OCI-LY1 (cell line): ENCODE data around the gene HNRNPAB.

Source experiments
- H2AFZ ChIP-seq: fragments of 200-600 bp; sonication (generic), shearing (Covaris generic); 2 replicates; pipeline ENCODE4 v1.6.0; 2014; ENCODE audit warnings: antibody characterized with exemption, mild to moderate bottlenecking, low read length
- H3F3A ChIP-seq: fragments of 200-600 bp; sonication (generic), shearing (Covaris generic); 2 replicates; pipeline ENCODE4 v1.6.0; 2014; ENCODE audit warnings: mild to moderate bottlenecking, antibody characterized with exemption, low read length, moderate library complexity; ENCODE audit not compliant: insufficient read depth
- H3K27ac ChIP-seq: fragments of 200-600 bp; sonication (generic); 2 replicates; pipeline ENCODE4 v1.5.1; 2014; ENCODE audit warnings: low read length, mixed run types, mild to moderate bottlenecking, low read depth; ENCODE audit not compliant: poor library complexity, severe bottlenecking
- H3K27me3 ChIP-seq: fragments of 200-600 bp; sonication (generic); 2 replicates; pipeline ENCODE4 v1.6.0; 2014; ENCODE audit warnings: antibody characterized with exemption, mild to moderate bottlenecking, low read length, moderate library complexity; ENCODE audit not compliant: insufficient read depth
- H3K36me3 ChIP-seq: fragments of 200-600 bp; sonication (generic); 2 replicates; pipeline ENCODE4 v1.6.1; 2014; ENCODE audit warnings: mild to moderate bottlenecking, antibody characterized with exemption, low read length, moderate library complexity, mixed read lengths; ENCODE audit not compliant: insufficient read depth
- H3K4me1 ChIP-seq: fragments of 200-600 bp; sonication (generic); 2 replicates; pipeline ENCODE4 v1.5.1; 2014; ENCODE audit warnings: mild to moderate bottlenecking, low read length, moderate library complexity; ENCODE audit not compliant: insufficient read depth, severe bottlenecking
- H3K4me2 ChIP-seq: fragments of 200-600 bp; sonication (generic), shearing (Covaris generic); 2 replicates; pipeline ENCODE4 v1.6.1; 2014; ENCODE audit warnings: low read length
- H3K4me3 ChIP-seq: fragments of 200-600 bp; sonication (generic); 2 replicates; pipeline ENCODE4 v1.5.1; 2014; ENCODE audit warnings: low read length, low read depth, mild to moderate bottlenecking, mixed read lengths; ENCODE audit not compliant: poor library complexity, severe bottlenecking
- H3K79me2 ChIP-seq: fragments of 200-600 bp; shearing (Covaris generic); 2 replicates; pipeline ENCODE4 v1.6.1; 2016; ENCODE audit warnings: mixed run types, low read length, mixed read lengths; ENCODE audit not compliant: insufficient read depth
- H3K9ac ChIP-seq: fragments of 200-600 bp; sonication (generic), shearing (Covaris generic); 2 replicates; pipeline ENCODE4 v1.6.1; 2014; ENCODE audit warnings: mild to moderate bottlenecking, low read length, mixed read lengths
- H3K9me2 ChIP-seq: fragments of 200-600 bp; sonication (generic), shearing (Covaris generic); 2 replicates; pipeline ENCODE4 v1.6.1; 2014; ENCODE audit warnings: low read depth, mild to moderate bottlenecking, low read length, mixed read lengths
- H3K9me3 ChIP-seq: fragments of 200-600 bp; shearing (Covaris generic); 2 replicates; pipeline ENCODE4 v1.6.1; 2014; ENCODE audit warnings: low read length, mixed read lengths
- H4K20me1 ChIP-seq: fragments of 200-600 bp; sonication (generic), shearing (Covaris generic); 2 replicates; pipeline ENCODE4 v1.6.0; 2016; ENCODE audit warnings: mild to moderate bottlenecking, low read length; ENCODE audit not compliant: insufficient read depth
- EZH2 ChIP-seq: fragments of 200-600 bp; sonication (generic), shearing (Covaris generic); IDR thresholded peaks from 2 replicates; pipeline ENCODE4 v1.8.0; 2017; ENCODE audit warnings: borderline replicate concordance, mixed run types, mild to moderate bottlenecking, antibody characterized with exemption, low read length, moderate library complexity, mixed read lengths
- TF ChIP-seq, protein P1 (sequence below): fragments of 200-600 bp; sonication (generic), shearing (Covaris generic); IDR thresholded peaks from 2 replicates; pipeline ENCODE4 v1.5.1; 2017; ENCODE audit warnings: mild to moderate bottlenecking, antibody characterized with exemption, low read length, moderate library complexity, mixed read lengths

HNRNPAB gene

DNA sequence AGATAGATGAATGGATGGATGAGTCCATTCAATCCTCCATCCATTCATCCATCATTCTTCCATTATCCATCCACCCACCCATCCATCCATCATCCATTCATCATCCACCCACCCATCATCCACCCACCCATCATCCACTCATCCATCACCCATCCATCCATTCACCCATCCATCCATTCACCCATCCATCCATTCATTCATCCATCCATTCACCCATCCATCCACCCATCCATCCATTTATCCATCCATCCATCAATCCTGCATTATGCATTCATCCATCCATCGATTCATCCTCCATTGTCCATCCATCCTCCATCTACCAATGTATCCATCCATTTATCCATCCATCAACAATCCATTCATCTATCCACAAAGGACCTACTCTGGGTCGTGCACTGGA, 41.1 kb downstream of the HNRNPAB start:
- H3K27me3 ChIP-seq: no peaks in the 10 kb centered on the region
- H3K9me2 ChIP-seq: no peaks in the 10 kb centered on the region
- H3K4me1 ChIP-seq: peaks cover 6% of the 10 kb centered on the region
- no peak overlapping the region for H2AFZ ChIP-seq
- no peak overlapping the region for H3K27ac ChIP-seq
- no peaks in the 10 kb centered on the region for H3K36me3 ChIP-seq
- H3K9me3 ChIP-seq: no peaks in the 10 kb centered on the region
- H4K20me1 ChIP-seq: no peaks in the 10 kb centered on the region
- H3F3A ChIP-seq: no peaks in the 10 kb centered on the region
- no peak overlapping the region for H3K9ac ChIP-seq
- no peak overlapping the region for H3K4me2 ChIP-seq
- H3K79me2 ChIP-seq: no peaks in the 10 kb centered on the region
- no peak for TF ChIP-seq EZH2
- TF ChIP-seq, protein P1, sequence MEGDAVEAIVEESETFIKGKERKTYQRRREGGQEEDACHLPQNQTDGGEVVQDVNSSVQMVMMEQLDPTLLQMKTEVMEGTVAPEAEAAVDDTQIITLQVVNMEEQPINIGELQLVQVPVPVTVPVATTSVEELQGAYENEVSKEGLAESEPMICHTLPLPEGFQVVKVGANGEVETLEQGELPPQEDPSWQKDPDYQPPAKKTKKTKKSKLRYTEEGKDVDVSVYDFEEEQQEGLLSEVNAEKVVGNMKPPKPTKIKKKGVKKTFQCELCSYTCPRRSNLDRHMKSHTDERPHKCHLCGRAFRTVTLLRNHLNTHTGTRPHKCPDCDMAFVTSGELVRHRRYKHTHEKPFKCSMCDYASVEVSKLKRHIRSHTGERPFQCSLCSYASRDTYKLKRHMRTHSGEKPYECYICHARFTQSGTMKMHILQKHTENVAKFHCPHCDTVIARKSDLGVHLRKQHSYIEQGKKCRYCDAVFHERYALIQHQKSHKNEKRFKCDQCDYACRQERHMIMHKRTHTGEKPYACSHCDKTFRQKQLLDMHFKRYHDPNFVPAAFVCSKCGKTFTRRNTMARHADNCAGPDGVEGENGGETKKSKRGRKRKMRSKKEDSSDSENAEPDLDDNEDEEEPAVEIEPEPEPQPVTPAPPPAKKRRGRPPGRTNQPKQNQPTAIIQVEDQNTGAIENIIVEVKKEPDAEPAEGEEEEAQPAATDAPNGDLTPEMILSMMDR: no peak
- H3K4me3 ChIP-seq: no peak overlapping the region

DNA sequence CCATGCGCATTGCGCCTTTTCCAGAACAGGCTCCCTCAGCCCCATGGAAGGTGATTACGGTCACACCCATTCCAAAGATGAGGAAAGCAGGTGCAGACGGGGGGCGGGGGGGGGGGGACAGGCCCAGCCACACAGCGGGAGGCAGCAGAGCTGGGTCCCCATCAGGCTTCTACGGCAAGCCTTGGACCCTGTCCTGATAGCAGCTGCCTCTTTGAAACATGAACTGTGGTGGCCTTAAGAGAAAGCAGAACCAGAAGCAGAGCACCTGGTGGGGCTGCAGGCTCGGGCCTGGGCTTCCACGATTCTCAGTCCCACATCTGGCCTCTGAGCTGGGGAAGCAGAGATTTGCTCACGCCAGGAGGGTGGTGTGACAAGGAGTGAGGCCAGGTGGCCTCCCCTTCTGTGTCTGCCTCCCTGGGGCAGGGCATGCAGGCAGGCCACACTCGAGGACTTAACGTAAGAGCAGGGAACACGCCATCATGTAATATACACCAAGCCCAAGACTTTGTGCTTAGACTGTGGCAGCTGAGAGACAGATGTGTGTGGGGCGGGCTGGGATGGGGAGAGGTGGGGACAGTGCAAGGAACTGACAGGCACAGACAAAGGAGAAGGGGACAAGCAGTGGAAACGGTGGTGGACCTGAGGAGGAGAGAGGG, 42.4 kb downstream of the HNRNPAB start:
- no peaks in the 10 kb centered on the region for H3K79me2 ChIP-seq
- no peak overlapping the region for H3K4me3 ChIP-seq
- H3K36me3 ChIP-seq: no peaks in the 10 kb centered on the region
- H3K4me2 ChIP-seq: no peak overlapping the region
- no peaks in the 10 kb centered on the region for H3F3A ChIP-seq
- H3K9me2 ChIP-seq: no peaks in the 10 kb centered on the region
- TF ChIP-seq, protein P1: no peak
- no peak for TF ChIP-seq EZH2
- no peaks in the 10 kb centered on the region for H4K20me1 ChIP-seq
- no peak overlapping the region for H2AFZ ChIP-seq
- no peaks in the 10 kb centered on the region for H3K4me1 ChIP-seq
- no peak overlapping the region for H3K9ac ChIP-seq
- H3K27me3 ChIP-seq: no peaks in the 10 kb centered on the region; the same call in 1 of the 2 replicates
- no peaks in the 10 kb centered on the region for H3K9me3 ChIP-seq
- no peak overlapping the region for H3K27ac ChIP-seq

DNA sequence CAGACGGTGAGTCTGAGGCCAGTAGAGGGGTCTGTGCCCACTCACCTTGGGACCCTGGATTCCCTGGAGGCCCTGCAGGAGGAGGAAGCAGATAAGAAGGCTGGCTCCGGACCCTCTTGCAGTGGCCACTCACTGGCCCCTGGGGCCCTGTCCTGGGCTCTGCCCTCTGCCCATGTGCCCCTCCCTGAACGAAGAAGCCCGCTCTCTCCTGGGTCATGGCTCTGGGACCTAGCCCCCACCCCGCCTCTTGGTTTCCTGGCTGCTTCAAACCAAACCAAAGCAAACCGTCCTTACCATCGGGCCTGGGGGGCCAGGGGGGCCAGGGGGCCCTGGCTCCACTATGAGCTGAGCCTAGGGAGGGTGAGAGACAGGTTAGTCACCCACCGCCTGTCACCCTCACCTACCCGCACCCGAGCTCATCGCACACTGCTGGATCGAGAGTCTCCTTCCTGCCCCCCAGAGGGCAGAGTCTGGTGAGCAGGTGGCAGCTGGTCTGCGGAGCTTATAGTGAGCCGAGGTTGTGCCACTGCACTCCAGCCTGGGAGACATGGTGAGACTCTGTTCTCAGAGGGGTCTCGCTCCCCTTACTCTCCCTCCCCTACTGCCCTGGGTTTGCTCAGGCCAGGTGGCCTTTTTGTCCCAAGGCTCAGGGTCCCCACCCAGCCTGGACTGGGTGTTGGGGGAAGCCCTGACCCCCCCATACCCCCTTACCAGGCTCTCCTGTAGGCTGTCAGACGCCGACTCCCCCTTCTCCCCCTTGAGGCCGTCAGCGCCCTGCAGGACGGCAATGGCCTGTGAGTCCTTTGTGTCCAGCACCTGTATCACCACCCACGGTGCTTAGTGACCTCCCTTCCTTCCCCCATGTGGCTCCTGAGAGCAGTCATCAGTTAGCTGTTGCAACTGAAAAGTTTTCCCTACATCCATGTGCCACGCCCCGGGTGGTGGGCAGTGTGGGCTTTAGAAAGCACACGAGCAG, 43.4 kb downstream of the HNRNPAB start:
- H3K79me2 ChIP-seq: no peaks in the 10 kb centered on the region
- H3K9me3 ChIP-seq: no peaks in the 10 kb centered on the region

More for the DNA sequence above, 43.4 kb downstream of the HNRNPAB start:
- Histone ChIP-seq H3K36me3 (no peaks in the 10 kb centered on the region), H3K4me2 (no peak overlapping the region), H2AFZ (no peak overlapping the region), H3K4me1 (no peaks in the 10 kb centered on the region), H3K9me2 (no peaks in the 10 kb centered on the region), H4K20me1 (no peaks in the 10 kb centered on the region), H3F3A (no peaks in the 10 kb centered on the region), H3K4me3 (no peak overlapping the region), H3K9ac (no peak overlapping the region), H3K27ac (no peak overlapping the region), H3K27me3 (no peaks in the 10 kb centered on the region; the same call in 1 of the 2 replicates)
- TF ChIP-seq, protein P1: no peak
- TF ChIP-seq EZH2: no peak
